WERI-Rb-1 (cell line): Measurements from ENCODE around the gene ANAPC4.

Experiments
- DNase-seq: peaks from one replicate; pipeline ENCODE4 v3.0.0-alpha.2; 2020
- H3K27ac ChIP-seq: fragments of 250-450 bp; sonication (Bioruptor Pico); 2 replicates; pipeline ENCODE4 v1.5.1; 2020; ENCODE audit warnings: mild to moderate bottlenecking, moderate library complexity
- H3K27me3 ChIP-seq: fragments of 250-450 bp; sonication (Bioruptor Pico); 2 replicates; pipeline ENCODE4 v1.5.1; 2021; ENCODE audit warnings: mild to moderate bottlenecking, low read depth, moderate library complexity; ENCODE audit not compliant: insufficient read depth, severe bottlenecking
- H3K36me3 ChIP-seq: fragments of 250-450 bp; sonication (Bioruptor Pico); 2 replicates; pipeline ENCODE4 v1.5.1; 2020; ENCODE audit warnings: mild to moderate bottlenecking, moderate library complexity
- H3K4me3 ChIP-seq: 2 replicates; pipeline ENCODE4 v1.5.1; 2011; ENCODE audit warnings: low read depth, mild to moderate bottlenecking, control low read depth, low read length
- H3K9me3 ChIP-seq: fragments of 250-450 bp; sonication (Bioruptor Pico); 2 replicates; pipeline ENCODE4 v1.5.1; 2021; ENCODE audit warnings: mild to moderate bottlenecking, moderate library complexity; ENCODE audit not compliant: severe bottlenecking
- CTCF ChIP-seq: IDR thresholded peaks from 2 replicates; pipeline ENCODE4 v1.5.1; 2011; ENCODE audit warnings: low read depth, mild to moderate bottlenecking, control low read depth, inconsistent platforms, low read length

The ANAPC4 gene

GRCh38 chr4:25450491-25450901, 73.4 kb downstream of the ANAPC4 start:
- Histone ChIP-seq H3K36me3 (no peaks in the 10 kb centered on the region), H3K4me3 (no peak overlapping the region), H3K27ac (no peak overlapping the region), H3K9me3 (no peaks in the 10 kb centered on the region), H3K27me3 (no peaks in the 10 kb centered on the region)
- TF ChIP-seq CTCF = no peak
- DNase-seq = no peak

- Histone ChIP-seq H3K4me3 (no peak overlapping the region), H3K9me3 (no peaks in the 10 kb centered on the region), H3K36me3 (no peaks in the 10 kb centered on the region), H3K27me3 (no peaks in the 10 kb centered on the region), H3K27ac (no peak overlapping the region)
- TF ChIP-seq CTCF = no peak
- DNase-seq = no peak
These were observed 74.6 kb downstream of the ANAPC4 start for GRCh38 chr4:25451676-25452075.

- Histone ChIP-seq H3K4me3 (no peak overlapping the region), H3K27ac (no peak overlapping the region), H3K9me3 (no peaks in the 10 kb centered on the region), H3K36me3 (no peaks in the 10 kb centered on the region), H3K27me3 (no peaks in the 10 kb centered on the region)
- DNase-seq = no peak
- TF ChIP-seq CTCF = no peak
These were observed 75.0 kb downstream of the ANAPC4 start for GRCh38 chr4:25452081-25452480.

- TF ChIP-seq CTCF = no peak
- DNase-seq = no peak
- H3K27me3 ChIP-seq = no peaks in the 10 kb centered on the region
- no peaks in the 10 kb centered on the region for H3K36me3 ChIP-seq
- no peak overlapping the region for H3K27ac ChIP-seq
- H3K9me3 ChIP-seq = no peaks in the 10 kb centered on the region
- no peak overlapping the region for H3K4me3 ChIP-seq
These were observed 77.4 kb downstream of the ANAPC4 start for GRCh38 chr4:25454476-25454875.

GRCh38 chr4:25457053-25457715, 80.1 kb downstream of the ANAPC4 start:
- Histone ChIP-seq H3K27me3 (no peaks in the 10 kb centered on the region), H3K4me3 (no peak overlapping the region), H3K36me3 (no peaks in the 10 kb centered on the region), H3K9me3 (no peaks in the 10 kb centered on the region), H3K27ac (no peak overlapping the region)
- no peak for DNase-seq
- no peak for TF ChIP-seq CTCF
